Esophagus squamous epithelium (tissue), 5 donors: ENCODE measurements around the gene RAVER1. TPM values are rescaled to one million over a fixed set of nuclear protein-coding genes. Genes with fewer than 3 reads are reported as not detected.

Experiments used
- DNase-seq: peaks from one replicate; lab custom pipeline; 2025; lab: John Stamatoyannopoulos, UW
- H3K27ac ChIP-seq, 4 donors: fragments of 200-600 bp; sonication (generic); one replicate each; pipeline ENCODE4 v1.5.1; 2016 to 2019; ENCODE audit warnings: mild to moderate bottlenecking in 1 of 4
- H3K27me3 ChIP-seq, 4 donors: fragments of 200-600 bp; sonication (generic); 1 replicate in 3 of 4; 2 replicates in 1 of 4; pipeline versions ENCODE4 v1.5.1 to v1.6.0; 2017 to 2021; ENCODE audit warnings: antibody characterized with exemption in 1 of 4
- H3K36me3 ChIP-seq, 3 donors: fragments of 200-600 bp; sonication (generic); one replicate each; pipeline ENCODE4 v1.5.1; 2016 to 2019
- H3K4me1 ChIP-seq, 3 donors: fragments of 200-600 bp; sonication (generic); one replicate each; pipeline ENCODE4 v1.5.1; 2017 to 2019
- H3K4me3 ChIP-seq, 4 donors: fragments of 200-600 bp; sonication (generic); 1 replicate in 3 of 4; 2 replicates in 1 of 4; pipeline ENCODE4 v1.5.1; 2016 to 2019; ENCODE audit warnings: mild to moderate bottlenecking in 2 of 4, moderate library complexity in 1 of 4
- H3K9me3 ChIP-seq, 3 donors: fragments of 200-600 bp; sonication (generic); one replicate each; pipeline ENCODE4 v1.5.1; 2016 to 2019
- CTCF ChIP-seq, 6 experiments: fragments of 450-650 bp in 4 of 6; fragments of 200-600 bp in 2 of 6; sonication (generic) in 2 of 6; IDR thresholded peaks; one replicate each; pipeline ENCODE4 v1.5.1; 2016 to 2019; ENCODE audit warnings: antibody characterized with exemption in 6 of 6, mild to moderate bottlenecking in 4 of 6, moderate library complexity in 4 of 6
- POLR2A ChIP-seq, 4 donors: fragments of 450-650 bp; IDR thresholded peaks; one replicate each; pipeline ENCODE4 v1.6.1; 2017; ENCODE audit warnings: antibody characterized with exemption in 4 of 4, mild to moderate bottlenecking in 4 of 4, moderate library complexity in 3 of 4
- WGBS, 2 donors: methylation state at CpG; one replicate each; pipeline ENCODE4 v1.1.5; 2018; 5-methylcytosine and 5-hydroxymethylcytosine counted together
- intact Hi-C: fragments of 100-400 bp; cut with DNase I; formaldehyde crosslinking; loops from one replicate; pipeline ENCODE4 v1.15.0; 2022
- total RNA-seq, 4 donors: library from RNA; depleted of rRNA; stranded (reverse); fragments of >200 nt; gene quantifications; one replicate each; pipeline ENCODE4 v1.1.0, GENCODE V29; 2016
- donor health status: DM: yes; HTN: yes; CAD: no.

RAVER1 gene
- total RNA-seq, 4 donors from 2014 or later: 13.8 to 26.8 (median 19.7) TPM

DNA sequence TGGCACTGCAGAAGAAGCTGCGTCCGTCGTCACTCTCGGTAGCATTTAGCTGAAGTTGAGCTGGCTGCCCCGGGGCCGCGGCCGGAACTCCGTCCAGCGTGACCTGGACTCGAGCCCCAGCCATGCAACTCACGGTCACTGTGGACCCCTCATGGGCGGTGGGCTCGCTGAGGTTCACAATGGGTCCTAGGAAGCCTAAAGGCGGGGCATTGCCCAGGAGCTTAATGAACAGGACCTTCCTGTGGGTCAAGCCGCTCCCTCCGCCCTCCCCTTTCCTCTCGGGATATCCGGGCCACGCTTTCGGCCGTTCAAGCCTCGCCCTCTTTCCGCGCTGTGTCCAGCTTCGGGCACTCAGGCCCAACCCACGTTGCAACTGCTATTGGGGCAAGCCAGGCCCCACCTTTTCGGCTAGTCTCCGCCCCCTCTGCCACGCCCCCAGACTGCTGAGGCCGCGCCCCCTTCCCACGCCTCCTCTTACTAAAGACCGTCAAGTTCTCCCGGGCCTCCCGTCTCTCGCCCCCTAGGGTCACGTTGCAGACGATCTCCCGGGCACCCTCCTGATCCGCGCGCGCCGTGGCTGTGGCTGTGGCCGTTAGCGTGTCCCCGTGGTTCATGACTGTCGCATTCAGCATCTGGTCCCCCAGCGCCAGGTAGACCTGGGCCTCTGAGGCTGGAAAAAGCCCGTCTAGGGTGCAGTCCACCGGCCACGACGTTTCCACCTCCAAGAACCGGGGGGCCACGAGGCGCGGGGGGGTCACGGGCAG is 1.4 kb upstream of the RAVER1 start:
- 3 to 11% methylated on average over 11 to 21 of the region's 59 CpGs for WGBS, 2 donors
- Histone ChIP-seq H3K27me3 (no peaks in the 10 kb centered on the region), H3K27ac (peak overlapping the region; percentile 81 to 93 (median 92)), H3K9me3 (no peaks in the 10 kb centered on the region), H3K4me1 (peaks cover 14 to 36% (median 16%) of the 10 kb centered on the region in 3 donors), H3K36me3 (peaks cover under 1 to 10% (median 5%) of the 10 kb centered on the region in 3 donors), H3K4me3 (peak overlapping the region; percentile 82 to 97 (median 87))
- intact Hi-C loops: no loop called here
- TF ChIP-seq CTCF (IDR thresholded peaks at IDR 0.05) (peak in 1 of 6 experiments; percentile 9), POLR2A (IDR thresholded peaks at IDR 0.05) (peak in 2 of 4 donors; percentile 29 to 35)
- DNase-seq: peak; percentile 43

DNA sequence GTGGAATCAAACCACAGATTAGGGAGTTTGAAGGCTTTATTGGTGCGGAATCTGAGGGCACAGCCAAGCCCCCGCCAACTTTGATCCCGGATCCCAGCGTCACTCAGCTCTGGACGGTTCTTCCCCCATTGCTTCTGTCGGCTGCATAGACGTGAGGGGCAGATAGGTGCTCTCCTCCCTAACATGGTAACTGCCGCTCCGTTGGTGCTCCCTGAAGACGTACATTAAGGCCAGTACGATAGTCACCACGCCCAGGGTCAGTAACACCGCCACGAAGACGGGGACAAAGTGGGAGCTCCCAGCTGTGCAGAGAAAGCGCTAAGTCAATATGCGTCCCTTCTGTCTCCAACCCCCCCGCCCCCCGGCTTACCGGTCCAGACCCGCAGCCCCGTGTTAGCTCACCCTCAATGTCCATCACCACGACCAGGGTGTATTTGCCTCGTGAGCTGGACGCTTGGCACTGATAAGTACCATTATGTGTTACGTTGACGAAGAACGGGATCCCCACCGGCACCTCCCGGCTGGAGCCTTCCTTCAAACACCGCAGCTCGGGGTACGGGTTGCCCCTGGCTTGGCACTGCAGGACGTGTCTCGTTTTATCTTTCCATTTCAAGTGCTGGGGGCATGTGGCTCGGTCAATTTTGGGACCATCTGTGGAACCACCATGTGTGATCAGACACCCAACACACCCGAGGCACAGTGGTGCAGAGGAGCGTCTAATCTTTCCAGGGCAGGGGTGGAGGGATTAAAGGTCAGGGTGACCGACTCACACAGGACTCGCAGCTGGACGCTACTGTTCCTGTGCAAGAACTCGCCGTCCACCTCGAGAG is 644 bp upstream of the RAVER1 start:
- TF ChIP-seq POLR2A (IDR thresholded peaks at IDR 0.05) (no peak), CTCF (IDR thresholded peaks at IDR 0.05) (no peak)
- intact Hi-C loops: no loop called here

GRCh38 chr19:10332158-10332964 is 968 bp downstream of the RAVER1 start:
- intact Hi-C loops: no loop called here
- peaks cover 21 to 34% (median 29%) of the 10 kb centered on the region in 3 donors for H3K36me3 ChIP-seq

More for the DNA sequence above, 644 bp upstream of the RAVER1 start:
- Histone ChIP-seq H3K27me3 (no peaks in the 10 kb centered on the region), H3K9me3 (no peaks in the 10 kb centered on the region), H3K4me3 (peak overlapping the region; percentile 82 to 97 (median 87)), H3K4me1 (peaks cover 14 to 36% (median 16%) of the 10 kb centered on the region in 3 donors), H3K36me3 (peaks cover 9 to 18% (median 13%) of the 10 kb centered on the region in 3 donors), H3K27ac (peak overlapping the region; percentile 81 to 93 (median 92))
- 22 to 24% methylated on average over 14 to 25 of the region's 44 CpGs for WGBS, 2 donors
- no peak for DNase-seq

DNA sequence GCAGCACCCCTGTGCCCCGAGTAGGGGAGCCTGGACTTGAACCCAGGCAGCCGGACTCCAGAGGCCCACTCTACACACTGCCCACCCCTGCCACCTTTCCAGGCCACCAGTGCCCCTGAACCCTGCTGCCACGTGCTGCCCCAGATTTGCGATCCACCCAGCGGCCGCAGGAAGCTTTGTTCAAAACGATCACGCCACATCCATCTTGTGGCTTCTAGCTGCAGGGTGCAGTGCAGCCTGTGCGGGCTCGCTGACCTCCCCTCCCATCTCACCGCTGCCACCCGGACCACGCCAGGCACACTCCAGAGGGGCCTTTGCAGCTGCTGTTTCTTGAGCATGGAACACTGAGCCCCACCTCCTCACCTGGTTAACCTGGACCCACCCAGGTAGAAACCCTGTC is 3.8 kb downstream of the RAVER1 start:
- no peaks in the 10 kb centered on the region for H3K9me3 ChIP-seq
- H3K27me3 ChIP-seq: no peaks in the 10 kb centered on the region
- H3K36me3 ChIP-seq: peaks cover 28 to 62% (median 44%) of the 10 kb centered on the region in 3 donors
- H3K27ac ChIP-seq: no peak overlapping the region
- no peak for TF ChIP-seq POLR2A (IDR thresholded peaks at IDR 0.05)
- peaks cover 13 to 26% (median 14%) of the 10 kb centered on the region in 3 donors for H3K4me1 ChIP-seq
- DNase-seq: no peak
- 93 to 95% methylated on average over 8 to 11 of the region's 13 CpGs for WGBS, 2 donors
- H3K4me3 ChIP-seq: no peak overlapping the region
- intact Hi-C loops: no loop called here

More at GRCh38 chr19:10332158-10332964, 968 bp downstream of the RAVER1 start:
- H3K27me3 ChIP-seq: no peaks in the 10 kb centered on the region
- WGBS, 2 donors: 28 to 40% methylated on average over 7 to 10 of the region's 18 CpGs
- H3K9me3 ChIP-seq: no peaks in the 10 kb centered on the region
- H3K4me1 ChIP-seq: peaks cover 14 to 36% (median 16%) of the 10 kb centered on the region in 3 donors
- TF ChIP-seq POLR2A (IDR thresholded peaks at IDR 0.05) (no peak), CTCF (IDR thresholded peaks at IDR 0.05) (no peak)
- DNase-seq: no peak
- peak overlapping the region; percentile 82 to 97 (median 87) for H3K4me3 ChIP-seq
- H3K27ac ChIP-seq: peak overlapping the region; percentile 81 to 93 (median 92)
